DOHH2 (cell line): ENCODE results near the gene ZSCAN22.

Experiments used
- H3F3A ChIP-seq: fragments of 200-600 bp; sonication (generic), shearing (Covaris generic); 2 replicates; pipeline ENCODE4 v1.6.0; 2016; ENCODE audit warnings: antibody characterized with exemption, mild to moderate bottlenecking; ENCODE audit not compliant: control insufficient read depth, insufficient read depth
- H3K27ac ChIP-seq: fragments of 200-600 bp; sonication (generic); 2 replicates; pipeline ENCODE4 v1.5.1; 2014; ENCODE audit warnings: low read depth, mild to moderate bottlenecking, low read length, moderate library complexity
- H3K27me3 ChIP-seq: fragments of 200-600 bp; sonication (generic); 2 replicates; pipeline ENCODE4 v1.6.1; 2014; ENCODE audit warnings: mild to moderate bottlenecking, low read length, mixed read lengths; ENCODE audit not compliant: control insufficient read depth
- H3K36me3 ChIP-seq: fragments of 200-600 bp; sonication (generic); 2 replicates; pipeline ENCODE4 v1.6.1; 2014; ENCODE audit warnings: mild to moderate bottlenecking, low read length, moderate library complexity, mixed read lengths; ENCODE audit not compliant: control insufficient read depth
- H3K4me1 ChIP-seq: fragments of 200-600 bp; sonication (generic); 2 replicates; pipeline ENCODE4 v1.6.1; 2014; ENCODE audit warnings: mild to moderate bottlenecking, low read length, mixed read lengths; ENCODE audit not compliant: control insufficient read depth
- H3K4me2 ChIP-seq: fragments of 200-600 bp; sonication (generic); 2 replicates; pipeline ENCODE4 v1.6.0; 2014; ENCODE audit warnings: mild to moderate bottlenecking, low read length, moderate library complexity
- H3K4me3 ChIP-seq: fragments of 200-600 bp; sonication (generic); 2 replicates; pipeline ENCODE4 v1.5.1; 2014; ENCODE audit warnings: mild to moderate bottlenecking, low read length, mixed read lengths
- H3K79me2 ChIP-seq: fragments of 200-600 bp; sonication (generic); 2 replicates; pipeline ENCODE4 v1.6.1; 2014; ENCODE audit warnings: mild to moderate bottlenecking, low read length, mixed read lengths; ENCODE audit not compliant: control insufficient read depth
- H3K9me2 ChIP-seq: fragments of 200-600 bp; sonication (generic); replicated peaks from 2 replicates; pipeline ENCODE4 v1.6.1; 2014; ENCODE audit warnings: mild to moderate bottlenecking, low read length, mixed read lengths; ENCODE audit not compliant: control insufficient read depth
- H3K9me3 ChIP-seq: fragments of 200-600 bp; sonication (generic); 2 replicates; pipeline ENCODE4 v1.6.1; 2014; ENCODE audit warnings: antibody characterized with exemption, low read length, mixed read lengths; ENCODE audit not compliant: control insufficient read depth, insufficient read depth
- H4K20me1 ChIP-seq: fragments of 200-600 bp; sonication (generic); 2 replicates; pipeline ENCODE4 v1.6.0; 2014; ENCODE audit warnings: low read depth, mild to moderate bottlenecking, antibody characterized with exemption, low read length, moderate library complexity; ENCODE audit not compliant: control insufficient read depth, insufficient read depth
- EZH2phosphoT487 ChIP-seq: fragments of 200-600 bp; sonication (generic); IDR thresholded peaks from 2 replicates; pipeline ENCODE4 v1.6.1; 2017; ENCODE audit warnings: borderline replicate concordance, mild to moderate bottlenecking, antibody characterized with exemption, low read length, moderate library complexity, mixed read lengths
- TF ChIP-seq, protein P1 (sequence below): fragments of 200-600 bp; sonication (generic); IDR thresholded peaks from one replicate; pipeline ENCODE4 v1.5.1; 2014; ENCODE audit warnings: antibody characterized with exemption, mild to moderate bottlenecking, low read depth, low read length; ENCODE audit not compliant: poor library complexity, severe bottlenecking

ZSCAN22 gene

DNA sequence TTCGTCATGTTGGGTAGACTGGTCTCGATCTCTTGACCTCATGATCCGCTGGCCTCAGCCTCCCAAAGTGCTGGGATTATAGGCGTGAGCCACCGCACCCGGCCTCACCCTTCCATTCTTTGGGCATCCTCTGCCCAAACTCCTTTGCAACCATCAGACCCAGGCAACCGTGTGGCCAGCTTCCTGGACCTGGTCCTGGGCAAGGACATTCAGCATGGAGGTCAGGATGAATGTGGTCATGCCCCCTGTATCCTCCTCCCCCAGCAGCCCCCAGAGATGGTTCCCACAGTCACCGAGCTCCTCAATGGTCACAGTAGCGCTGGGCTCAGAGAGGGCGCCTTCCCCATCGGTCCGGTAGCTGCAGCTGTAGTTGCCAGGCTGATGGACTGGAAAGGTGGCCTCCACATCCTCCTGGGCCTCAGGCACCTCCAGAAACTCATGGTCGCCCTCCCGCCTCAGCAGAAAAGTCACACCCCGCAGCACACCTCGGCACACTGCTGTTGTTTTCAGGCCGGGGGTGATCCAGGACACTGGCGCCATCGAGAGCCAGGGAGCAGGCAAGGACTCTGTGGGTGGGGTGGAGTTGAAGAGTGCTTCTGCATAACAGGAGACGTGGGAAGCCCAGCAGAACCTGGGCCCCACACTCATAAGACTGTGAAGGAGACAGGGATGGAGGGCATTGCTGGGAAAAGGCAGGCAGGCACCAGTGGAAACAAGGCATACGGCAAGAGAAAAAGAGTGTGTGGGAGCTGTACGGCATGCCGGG, 25.4 kb downstream of the ZSCAN22 start:
- Histone ChIP-seq H3K4me3 (no peak overlapping the region), H3K79me2 (peaks cover 24% of the 10 kb centered on the region), H3K9me3 (no peaks in the 10 kb centered on the region), H4K20me1 (no peaks in the 10 kb centered on the region), H3K4me1 (peaks cover 21% of the 10 kb centered on the region), H3F3A (0 out of 2 replicates have a peak, but pooled peaks cover 2% of the 10 kb centered on the region), H3K27me3 (peaks cover 5% of the 10 kb centered on the region; the same call in 1 of the 2 replicates), H3K27ac (no peak overlapping the region), H3K9me2 (no peaks in the 10 kb centered on the region), H3K4me2 (no peak overlapping the region), H3K36me3 (peaks cover 13% of the 10 kb centered on the region)
- TF ChIP-seq EZH2phosphoT487: no peak
- TF ChIP-seq, protein P1, sequence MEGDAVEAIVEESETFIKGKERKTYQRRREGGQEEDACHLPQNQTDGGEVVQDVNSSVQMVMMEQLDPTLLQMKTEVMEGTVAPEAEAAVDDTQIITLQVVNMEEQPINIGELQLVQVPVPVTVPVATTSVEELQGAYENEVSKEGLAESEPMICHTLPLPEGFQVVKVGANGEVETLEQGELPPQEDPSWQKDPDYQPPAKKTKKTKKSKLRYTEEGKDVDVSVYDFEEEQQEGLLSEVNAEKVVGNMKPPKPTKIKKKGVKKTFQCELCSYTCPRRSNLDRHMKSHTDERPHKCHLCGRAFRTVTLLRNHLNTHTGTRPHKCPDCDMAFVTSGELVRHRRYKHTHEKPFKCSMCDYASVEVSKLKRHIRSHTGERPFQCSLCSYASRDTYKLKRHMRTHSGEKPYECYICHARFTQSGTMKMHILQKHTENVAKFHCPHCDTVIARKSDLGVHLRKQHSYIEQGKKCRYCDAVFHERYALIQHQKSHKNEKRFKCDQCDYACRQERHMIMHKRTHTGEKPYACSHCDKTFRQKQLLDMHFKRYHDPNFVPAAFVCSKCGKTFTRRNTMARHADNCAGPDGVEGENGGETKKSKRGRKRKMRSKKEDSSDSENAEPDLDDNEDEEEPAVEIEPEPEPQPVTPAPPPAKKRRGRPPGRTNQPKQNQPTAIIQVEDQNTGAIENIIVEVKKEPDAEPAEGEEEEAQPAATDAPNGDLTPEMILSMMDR: no peak

DNA sequence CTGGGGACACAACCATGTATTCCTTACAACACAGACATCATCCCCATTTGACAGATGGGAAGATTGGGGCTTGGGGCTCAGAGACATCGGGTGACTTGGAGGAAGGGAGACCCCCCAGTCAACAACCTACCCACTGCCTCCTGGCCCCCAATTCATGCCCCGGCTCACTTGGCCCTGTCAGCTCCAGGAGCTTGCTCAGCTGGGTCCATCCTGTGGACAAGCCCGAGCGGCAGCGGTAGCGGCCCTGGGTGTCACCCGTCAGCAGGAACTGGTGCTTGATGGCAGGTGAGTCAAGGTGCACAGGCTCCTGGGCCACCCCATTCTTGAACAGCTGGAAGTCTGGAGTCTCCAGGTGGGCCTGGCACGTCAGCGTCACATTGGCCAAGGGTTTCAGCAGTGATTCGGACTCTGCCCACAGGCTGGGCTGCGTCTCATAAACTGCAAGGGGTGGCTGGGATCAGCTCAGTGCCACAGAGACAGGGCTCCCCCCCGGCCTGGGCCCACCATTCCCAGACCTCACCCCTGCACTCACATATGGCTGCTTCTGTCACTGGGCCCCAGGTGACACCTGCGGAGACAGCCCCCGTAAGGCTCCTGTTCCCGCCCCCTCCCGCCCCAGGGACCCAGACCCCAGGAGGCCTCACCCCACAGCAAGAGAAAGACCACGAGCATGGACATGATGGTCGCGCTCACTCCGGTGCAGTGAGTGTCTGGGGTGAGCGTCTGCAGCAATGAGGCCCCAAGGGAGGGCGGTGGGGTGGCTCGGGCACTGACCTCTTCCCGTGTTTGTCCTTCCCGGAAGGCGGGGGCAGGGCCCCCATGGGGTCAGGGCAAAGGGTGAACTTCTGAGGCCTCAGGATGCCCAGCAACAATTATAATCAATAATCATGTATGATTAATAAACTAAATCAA, 26.2 kb downstream of the ZSCAN22 start, which contains the start of gene A1BG:
TSS of gene A1BG (minus strand) at position 733 of the 912 bp plus-strand sequence. CDS start at position 678, 55 bp downstream.
- Histone ChIP-seq H3K4me2 (no peak within 1 kb of the TSS), H3K27ac (no peak within 1 kb of the TSS), H3K9me2 (no peaks in the 10 kb centered on the region), H3K4me1 (peaks cover 21% of the 10 kb centered on the region), H3K4me3 (no peak within 1 kb of the TSS), H3K27me3 (peaks cover 5% of the 10 kb centered on the region; the same call in 1 of the 2 replicates), H3K36me3 (peaks cover 13% of the 10 kb centered on the region), H3K9me3 (no peaks in the 10 kb centered on the region), H4K20me1 (no peaks in the 10 kb centered on the region), H3K79me2 (peaks cover 20% of the 10 kb centered on the region), H3F3A (0 out of 2 replicates have a peak, but pooled peaks cover 2% of the 10 kb centered on the region)
- no peak for TF ChIP-seq EZH2phosphoT487

DNA sequence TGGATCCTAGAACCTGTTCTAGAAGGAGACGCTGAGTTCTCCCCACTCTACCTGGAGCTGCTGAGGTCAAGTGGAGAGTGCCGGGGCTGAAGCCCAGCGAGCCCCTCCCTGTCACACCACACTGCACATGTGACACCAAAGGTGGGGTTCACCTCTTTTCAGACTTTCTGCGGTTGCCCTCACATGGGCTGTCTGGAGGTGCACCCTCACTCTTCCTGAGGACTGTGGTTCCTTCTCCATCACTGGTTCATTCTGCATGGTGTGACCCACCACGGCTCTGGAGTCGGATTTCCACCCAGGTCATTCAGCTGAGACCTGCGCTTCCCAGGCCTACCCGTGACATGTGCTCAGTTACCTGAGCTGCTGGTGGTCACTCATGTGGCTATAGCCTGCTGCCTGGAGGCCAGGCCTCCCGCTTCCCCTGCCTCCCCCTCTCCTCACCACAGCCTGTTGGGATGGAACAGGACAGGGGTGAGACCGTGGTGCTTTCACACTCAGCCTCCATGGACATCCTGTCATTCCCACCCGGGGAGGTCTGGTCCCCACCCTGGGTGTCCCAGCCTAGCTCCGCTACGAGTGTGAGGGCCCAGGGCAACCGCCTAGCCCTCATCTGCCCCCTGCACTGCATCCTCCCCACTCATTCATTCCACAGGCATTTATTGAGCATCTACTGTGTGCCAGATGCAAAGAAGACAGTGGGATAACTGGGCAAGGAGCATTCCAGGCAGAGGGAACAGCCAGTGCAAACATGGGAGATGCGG, 27.1 kb downstream of the ZSCAN22 start:
- Histone ChIP-seq H3K4me3 (no peak overlapping the region), H3K9me2 (no peaks in the 10 kb centered on the region), H3F3A (no peaks in the 10 kb centered on the region), H3K36me3 (peaks cover 13% of the 10 kb centered on the region), H3K27ac (no peak overlapping the region), H4K20me1 (no peaks in the 10 kb centered on the region), H3K9me3 (no peaks in the 10 kb centered on the region), H3K4me2 (no peak overlapping the region), H3K27me3 (peaks cover 5% of the 10 kb centered on the region; the same call in 1 of the 2 replicates), H3K79me2 (peaks cover 11% of the 10 kb centered on the region), H3K4me1 (peaks cover 14% of the 10 kb centered on the region)
- no peak for TF ChIP-seq EZH2phosphoT487
- TF ChIP-seq, protein P1: no peak
